Measurements from ENCODE around the gene RBM3. TPM values are rescaled to one million over a fixed set of nuclear protein-coding genes. Genes with fewer than 3 reads are reported as not detected.

RBM3 gene
- 104 and 354 TPM in 2 replicates for total RNA-seq

GRCh38 chrX:48574270-48575266 lies at the start of gene RBM3:
RBM3 (plus strand) TSS chrX:48574484; CDS start chrX:48575181, 697 bp downstream.

GRCh38 chrX:48539345-48540027 lies 34.8 kb upstream of the RBM3 start, which contains the start of gene TBC1D25:
TBC1D25 (plus strand) TSS chrX:48539714; CDS start chrX:48539798, 84 bp downstream.

GRCh38 chrX:48597353-48598264 lies 23.3 kb downstream of the RBM3 start, which contains the start of gene WDR13:
WDR13 (plus strand) TSS chrX:48597492; CDS start chrX:48597997, 505 bp downstream.

Other genes starting within 250 kb of the RBM3 start
- not detected in 2 replicates for gene SSX3, start 217.8 kb upstream of the RBM3 start, total RNA-seq
- gene SSX4, start 190.9 kb upstream of the RBM3 start, total RNA-seq = not detected in 2 replicates
- gene SSX4B, start 162.5 kb upstream of the RBM3 start, total RNA-seq = not detected in 2 replicates
- gene SLC38A5, start 104.2 kb upstream of the RBM3 start, total RNA-seq = 9.1 and 21.2 TPM in 2 replicates
- gene FTSJ1, start 98.3 kb upstream of the RBM3 start, total RNA-seq = 34.3 and 39.9 TPM in 2 replicates
- 3.2 and 10.3 TPM in 2 replicates for gene PORCN, start 65.5 kb upstream of the RBM3 start, total RNA-seq
- 57.5 and 134 TPM in 2 replicates for gene EBP, start 52.7 kb upstream of the RBM3 start, total RNA-seq
- 4.5 and 11.1 TPM in 2 replicates for gene TBC1D25, start 34.8 kb upstream of the RBM3 start, total RNA-seq
- gene WDR13, start 23.0 kb downstream of the RBM3 start, total RNA-seq = 129 and 172 TPM in 2 replicates
- gene WAS, start 109.3 kb downstream of the RBM3 start, total RNA-seq = 0.19 TPM in 1 of 2 replicates, not detected in the other
- gene SUV39H1, start 122.2 kb downstream of the RBM3 start, total RNA-seq = 5.0 and 6.5 TPM in 2 replicates
- gene GLOD5, start 187.3 kb downstream of the RBM3 start, total RNA-seq = not detected in 2 replicates
- not detected in 2 replicates for gene GATA1, start 212.1 kb downstream of the RBM3 start, total RNA-seq
- gene HDAC6, start 227.6 kb downstream of the RBM3 start, total RNA-seq = 24.6 and 38.4 TPM in 2 replicates